Measurements from ENCODE around the gene EIF2AK2. TPM values are rescaled to one million over a fixed set of nuclear protein-coding genes. Genes with fewer than 3 reads are reported as not detected.

Gene EIF2AK2
- polyA plus RNA-seq, 2 of the 4 experiments (the other 2 are of a cell fraction): 29.8 to 47.2 TPM

DNA sequence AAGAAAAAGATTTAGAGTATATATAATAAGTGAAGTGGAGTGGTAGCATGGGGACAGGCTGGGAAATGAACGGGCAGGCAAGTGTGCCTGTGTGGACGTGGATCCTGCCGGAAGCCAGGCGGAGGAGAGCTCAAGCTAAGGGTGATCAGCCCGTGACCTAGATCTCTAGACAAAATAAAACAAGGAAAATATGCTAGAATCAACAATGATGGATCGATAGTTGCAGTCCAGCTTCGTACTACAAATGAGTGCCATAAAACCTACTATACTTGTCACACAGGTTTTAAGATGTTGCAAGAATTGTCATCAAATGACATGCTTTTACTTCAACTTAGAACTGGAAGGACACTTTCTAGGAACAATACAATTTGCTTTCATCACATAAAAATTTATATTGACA lies 8.5 kb downstream of the EIF2AK2 start:
- FAIRE-seq (no peak), DNase-seq (ENCODE audit: low read depth in 1 of 2, low spot score in 1 of 2) (no peak), ATAC-seq (no peak)
- TF ChIP-seq TFCP2L1 (CRISPR knock-in tag; IDR thresholded peaks at IDR 0.05): no peak
- no peak for TF ChIP-seq HDAC2 (IDR thresholded peaks at IDR 0.05)
- no peak for TF ChIP-seq CHD4 (IDR thresholded peaks at IDR 0.05; ENCODE audit: borderline replicate concordance)
- TF ChIP-seq HOXB13 (CRISPR knock-in tag; IDR thresholded peaks at IDR 0.05; ENCODE audit: low read depth): no peak
- no peak for TF ChIP-seq KDM5A (IDR thresholded peaks at IDR 0.05)
- TF ChIP-seq, protein P1, sequence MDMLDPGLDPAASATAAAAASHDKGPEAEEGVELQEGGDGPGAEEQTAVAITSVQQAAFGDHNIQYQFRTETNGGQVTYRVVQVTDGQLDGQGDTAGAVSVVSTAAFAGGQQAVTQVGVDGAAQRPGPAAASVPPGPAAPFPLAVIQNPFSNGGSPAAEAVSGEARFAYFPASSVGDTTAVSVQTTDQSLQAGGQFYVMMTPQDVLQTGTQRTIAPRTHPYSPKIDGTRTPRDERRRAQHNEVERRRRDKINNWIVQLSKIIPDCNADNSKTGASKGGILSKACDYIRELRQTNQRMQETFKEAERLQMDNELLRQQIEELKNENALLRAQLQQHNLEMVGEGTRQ (IDR thresholded peaks at IDR 0.05): no peak
- TF ChIP-seq ZNF302 (CRISPR knock-in tag; IDR thresholded peaks at IDR 0.05): no peak
- TF ChIP-seq RCOR1 (IDR thresholded peaks at IDR 0.05; ENCODE audit: low read depth, low read length): no peak
- no peak for TF ChIP-seq ZSCAN20 (CRISPR knock-in tag; IDR thresholded peaks at IDR 0.05)
- TF ChIP-seq NPAS2 (CRISPR knock-in tag; IDR thresholded peaks at IDR 0.05; ENCODE audit: borderline replicate concordance): no peak
- TF ChIP-seq CBX8 (IDR thresholded peaks at IDR 0.05): no peak
- no peak for TF ChIP-seq JUN (IDR thresholded peaks at IDR 0.05)
- no peak for TF ChIP-seq CBX2 (IDR thresholded peaks at IDR 0.05; ENCODE audit: borderline replicate concordance, low read depth)
- Histone ChIP-seq H3K9me3 (no peaks in the 10 kb centered on the region), H3K4me3 (no peak overlapping the region), H3K4me1 (no peaks in the 10 kb centered on the region), H3K4me2 (no peak overlapping the region), H3K27ac (no peak overlapping the region)
- 94% methylated on average over 7 of the region's 7 CpGs for WGBS (ENCODE audit: missing lambda C conversion rate)
- POLR2A ChIA-PET: no interaction called here
- CTCF ChIA-PET: interaction anchor here (1.1 kb wide), 1 partner anchor 9 kb away, joined by 3 read pairs; no protein-coding TSS in a partner anchor

DNA sequence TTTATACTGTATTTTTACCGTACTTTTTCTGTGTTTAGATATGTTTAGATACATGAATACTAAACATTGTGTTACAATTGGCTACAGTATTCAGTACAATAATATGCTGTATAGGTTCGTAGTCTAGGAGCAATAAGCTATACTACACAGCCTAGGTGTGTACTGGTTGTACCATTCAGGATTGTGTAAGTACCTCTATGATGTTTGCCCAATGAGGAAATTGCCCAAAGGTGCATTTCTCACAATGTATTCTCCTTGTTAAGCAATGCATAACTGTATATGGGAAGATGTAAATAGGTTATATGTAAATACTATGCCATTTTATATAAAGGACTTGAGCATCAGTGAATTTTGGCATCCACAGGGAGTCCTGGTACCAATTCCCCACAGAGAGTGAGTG lies 10.7 kb downstream of the EIF2AK2 start:
- H3K4me3 ChIP-seq: no peak overlapping the region
- no peak for TF ChIP-seq RCOR1 (IDR thresholded peaks at IDR 0.05; ENCODE audit: low read depth, low read length)
- TF ChIP-seq, protein P2, sequence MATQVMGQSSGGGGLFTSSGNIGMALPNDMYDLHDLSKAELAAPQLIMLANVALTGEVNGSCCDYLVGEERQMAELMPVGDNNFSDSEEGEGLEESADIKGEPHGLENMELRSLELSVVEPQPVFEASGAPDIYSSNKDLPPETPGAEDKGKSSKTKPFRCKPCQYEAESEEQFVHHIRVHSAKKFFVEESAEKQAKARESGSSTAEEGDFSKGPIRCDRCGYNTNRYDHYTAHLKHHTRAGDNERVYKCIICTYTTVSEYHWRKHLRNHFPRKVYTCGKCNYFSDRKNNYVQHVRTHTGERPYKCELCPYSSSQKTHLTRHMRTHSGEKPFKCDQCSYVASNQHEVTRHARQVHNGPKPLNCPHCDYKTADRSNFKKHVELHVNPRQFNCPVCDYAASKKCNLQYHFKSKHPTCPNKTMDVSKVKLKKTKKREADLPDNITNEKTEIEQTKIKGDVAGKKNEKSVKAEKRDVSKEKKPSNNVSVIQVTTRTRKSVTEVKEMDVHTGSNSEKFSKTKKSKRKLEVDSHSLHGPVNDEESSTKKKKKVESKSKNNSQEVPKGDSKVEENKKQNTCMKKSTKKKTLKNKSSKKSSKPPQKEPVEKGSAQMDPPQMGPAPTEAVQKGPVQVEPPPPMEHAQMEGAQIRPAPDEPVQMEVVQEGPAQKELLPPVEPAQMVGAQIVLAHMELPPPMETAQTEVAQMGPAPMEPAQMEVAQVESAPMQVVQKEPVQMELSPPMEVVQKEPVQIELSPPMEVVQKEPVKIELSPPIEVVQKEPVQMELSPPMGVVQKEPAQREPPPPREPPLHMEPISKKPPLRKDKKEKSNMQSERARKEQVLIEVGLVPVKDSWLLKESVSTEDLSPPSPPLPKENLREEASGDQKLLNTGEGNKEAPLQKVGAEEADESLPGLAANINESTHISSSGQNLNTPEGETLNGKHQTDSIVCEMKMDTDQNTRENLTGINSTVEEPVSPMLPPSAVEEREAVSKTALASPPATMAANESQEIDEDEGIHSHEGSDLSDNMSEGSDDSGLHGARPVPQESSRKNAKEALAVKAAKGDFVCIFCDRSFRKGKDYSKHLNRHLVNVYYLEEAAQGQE (IDR thresholded peaks at IDR 0.05): no peak
- no peak for TF ChIP-seq ZC3H11A (IDR thresholded peaks at IDR 0.05)
- no peak for TF ChIP-seq MAFK (IDR thresholded peaks at IDR 0.05; ENCODE audit: partially characterized antibody)
- no peak for TF ChIP-seq CEBPB (IDR thresholded peaks at IDR 0.05)
- TF ChIP-seq FOXS1 (CRISPR knock-in tag; IDR thresholded peaks at IDR 0.05): no peak
- no peak for TF ChIP-seq KDM1A (IDR thresholded peaks at IDR 0.05; ENCODE audit: low read depth)
- TF ChIP-seq, protein P3, sequence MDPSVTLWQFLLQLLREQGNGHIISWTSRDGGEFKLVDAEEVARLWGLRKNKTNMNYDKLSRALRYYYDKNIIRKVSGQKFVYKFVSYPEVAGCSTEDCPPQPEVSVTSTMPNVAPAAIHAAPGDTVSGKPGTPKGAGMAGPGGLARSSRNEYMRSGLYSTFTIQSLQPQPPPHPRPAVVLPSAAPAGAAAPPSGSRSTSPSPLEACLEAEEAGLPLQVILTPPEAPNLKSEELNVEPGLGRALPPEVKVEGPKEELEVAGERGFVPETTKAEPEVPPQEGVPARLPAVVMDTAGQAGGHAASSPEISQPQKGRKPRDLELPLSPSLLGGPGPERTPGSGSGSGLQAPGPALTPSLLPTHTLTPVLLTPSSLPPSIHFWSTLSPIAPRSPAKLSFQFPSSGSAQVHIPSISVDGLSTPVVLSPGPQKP (IDR thresholded peaks at IDR 0.05; ENCODE audit: low read depth, low read length): no peak
- FAIRE-seq (no peak), DNase-seq (ENCODE audit: low read depth in 1 of 2, low spot score in 1 of 2) (no peak), ATAC-seq (no peak)
- WGBS (ENCODE audit: missing lambda C conversion rate): 95% methylated on average over 2 of the region's 2 CpGs
- no peak overlapping the region for H3K4me2 ChIP-seq
- H3K27ac ChIP-seq: no peak overlapping the region
- no peaks in the 10 kb centered on the region for H3K4me1 ChIP-seq
- H3K9me3 ChIP-seq: no peaks in the 10 kb centered on the region
- ChIA-PET CTCF (interaction anchor here (1.5 kb wide), 1 partner anchor 9 kb away, joined by 5 read pairs; no protein-coding TSS in a partner anchor), POLR2A (no interaction called here)

DNA sequence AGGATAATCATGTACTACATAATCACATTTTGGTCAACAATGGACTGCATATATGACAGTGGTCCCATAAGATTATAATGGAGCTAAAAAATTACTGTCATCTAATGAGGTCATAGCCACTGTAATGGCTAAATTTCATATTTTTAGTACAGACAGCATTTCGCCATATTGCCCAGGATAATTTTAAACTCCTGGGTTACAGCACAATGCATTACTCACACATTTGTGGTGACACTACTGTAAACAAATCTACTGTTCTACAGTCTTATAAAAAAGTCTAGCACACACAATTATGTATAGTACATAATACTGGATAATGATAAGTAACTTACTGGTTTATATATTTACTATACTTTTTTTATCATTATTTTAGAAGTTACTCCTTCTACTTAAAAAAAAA lies 12.8 kb downstream of the EIF2AK2 start:
- ATAC-seq: no peak; a peak in 1 of 6 replicates
- CTCF ChIA-PET: no interaction called here
- POLR2A ChIA-PET: no interaction called here
- Histone ChIP-seq H3K4me1 (no peaks in the 10 kb centered on the region), H3K27ac (no peak overlapping the region), H3K4me2 (no peak overlapping the region), H3K9me3 (no peaks in the 10 kb centered on the region), H3K4me3 (no peak overlapping the region)
- DNase-seq (ENCODE audit: low read depth in 1 of 2, low spot score in 1 of 2): no peak
- no peak for FAIRE-seq
- WGBS (ENCODE audit: missing lambda C conversion rate): 90% methylated on average over 1 of the region's 1 CpG
- TF ChIP-seq KDM5A (IDR thresholded peaks at IDR 0.05) (no peak), GATA3 (IDR thresholded peaks at IDR 0.05; ENCODE audit: borderline replicate concordance) (no peak), EHMT2 (IDR thresholded peaks at IDR 0.05; ENCODE audit: low read depth) (no peak), TP53 (CRISPR knock-in tag; IDR thresholded peaks at IDR 0.05) (no peak), POLR2A (IDR thresholded peaks at IDR 0.05; ENCODE audit: low read length) (no peak), CHD2 (IDR thresholded peaks at IDR 0.05; ENCODE audit: low read length, partially characterized antibody) (no peak), ZC3H11A (IDR thresholded peaks at IDR 0.05) (no peak)
- TF ChIP-seq, protein P2 (IDR thresholded peaks at IDR 0.05): no peak
